Measurements from ENCODE around the gene ABCG4. TPM values are rescaled to one million over a fixed set of nuclear protein-coding genes. Genes with fewer than 3 reads are reported as not detected.
"Not testable (repeated sequence)": the region's sequence is repeated elsewhere in the genome, so short reads cannot be mapped to it uniquely, and the experiment has no call there.

The ABCG4 gene
- total RNA-seq, 1 donor from 2014 or later = 3.3 TPM

DNA sequence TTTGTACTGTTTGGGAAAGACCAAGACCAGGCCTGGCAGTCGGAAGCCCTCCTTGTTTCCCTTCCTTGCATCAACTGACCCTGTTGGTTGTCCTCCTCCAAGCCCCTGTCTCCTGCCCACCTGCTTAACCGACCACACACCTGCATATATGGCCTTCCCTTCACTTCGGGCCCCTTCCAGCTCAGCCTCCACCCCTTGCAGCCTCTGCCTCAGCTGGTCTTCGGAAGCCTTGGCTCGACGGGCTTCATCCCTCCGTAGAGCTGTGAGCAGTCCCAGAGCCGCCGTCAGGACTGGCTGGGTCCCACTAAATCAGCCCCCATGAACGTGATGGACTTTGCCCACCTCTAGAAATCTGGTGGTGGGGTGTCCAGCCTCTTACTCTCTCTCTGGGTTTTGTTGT lies 44.8 kb downstream of the ABCG4 start:
- no peaks in the 10 kb centered on the region for H3K27me3 Mint-ChIP-seq (ENCODE audit: low read depth)
- H3K9me3 Mint-ChIP-seq = no peaks in the 10 kb centered on the region
- no peak for DNase-seq (ENCODE audit: low read depth, low spot score)
- no peaks in the 10 kb centered on the region for H3K36me3 Mint-ChIP-seq (ENCODE audit: low read depth)
- H3K4me1 Mint-ChIP-seq = peaks cover 4% of the 10 kb centered on the region
- H3K4me3 Mint-ChIP-seq = no peak overlapping the region
- TF ChIP-seq, protein P1, sequence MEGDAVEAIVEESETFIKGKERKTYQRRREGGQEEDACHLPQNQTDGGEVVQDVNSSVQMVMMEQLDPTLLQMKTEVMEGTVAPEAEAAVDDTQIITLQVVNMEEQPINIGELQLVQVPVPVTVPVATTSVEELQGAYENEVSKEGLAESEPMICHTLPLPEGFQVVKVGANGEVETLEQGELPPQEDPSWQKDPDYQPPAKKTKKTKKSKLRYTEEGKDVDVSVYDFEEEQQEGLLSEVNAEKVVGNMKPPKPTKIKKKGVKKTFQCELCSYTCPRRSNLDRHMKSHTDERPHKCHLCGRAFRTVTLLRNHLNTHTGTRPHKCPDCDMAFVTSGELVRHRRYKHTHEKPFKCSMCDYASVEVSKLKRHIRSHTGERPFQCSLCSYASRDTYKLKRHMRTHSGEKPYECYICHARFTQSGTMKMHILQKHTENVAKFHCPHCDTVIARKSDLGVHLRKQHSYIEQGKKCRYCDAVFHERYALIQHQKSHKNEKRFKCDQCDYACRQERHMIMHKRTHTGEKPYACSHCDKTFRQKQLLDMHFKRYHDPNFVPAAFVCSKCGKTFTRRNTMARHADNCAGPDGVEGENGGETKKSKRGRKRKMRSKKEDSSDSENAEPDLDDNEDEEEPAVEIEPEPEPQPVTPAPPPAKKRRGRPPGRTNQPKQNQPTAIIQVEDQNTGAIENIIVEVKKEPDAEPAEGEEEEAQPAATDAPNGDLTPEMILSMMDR (conservative IDR thresholded peaks at IDR 0.05) = no peak
- H3K27ac Mint-ChIP-seq (ENCODE audit: unreplicated experiment) = no peak overlapping the region

DNA sequence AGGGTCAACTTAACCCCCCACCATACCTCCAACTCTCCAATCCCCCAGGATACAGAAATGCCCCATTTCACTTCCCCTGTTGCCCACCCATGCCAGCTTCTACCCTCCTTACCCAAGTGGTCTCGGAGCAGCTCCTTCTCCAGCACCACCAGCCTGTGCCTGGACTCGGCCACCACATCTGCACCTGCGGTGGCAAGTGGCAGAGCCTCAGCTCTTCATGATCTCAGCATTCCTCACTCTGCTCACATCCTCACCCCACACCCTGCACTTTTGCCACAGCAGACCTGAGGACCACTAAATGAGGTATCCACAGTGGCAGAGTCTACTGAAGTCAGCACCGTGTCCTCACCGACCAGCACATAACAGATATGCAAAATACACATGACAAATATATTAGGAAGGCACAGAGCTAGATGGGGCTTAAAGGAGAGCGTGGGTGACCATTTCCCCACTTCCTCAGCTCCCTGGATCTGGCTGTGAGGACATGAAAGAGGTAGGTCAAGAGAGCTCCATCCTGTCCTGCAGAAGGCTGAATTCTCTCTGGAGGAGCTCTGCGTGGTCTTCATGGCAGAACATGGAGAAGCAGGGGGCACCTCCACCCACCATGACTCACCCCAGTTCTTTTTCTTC lies 46.1 kb downstream of the ABCG4 start:
- peaks cover 4% of the 10 kb centered on the region for H3K4me1 Mint-ChIP-seq
- no peak overlapping the region for H3K4me3 Mint-ChIP-seq
- no peak for DNase-seq (ENCODE audit: low read depth, low spot score)
- H3K36me3 Mint-ChIP-seq (ENCODE audit: low read depth) = no peaks in the 10 kb centered on the region
- TF ChIP-seq, protein P1 (conservative IDR thresholded peaks at IDR 0.05) = no peak
- no peaks in the 10 kb centered on the region for H3K9me3 Mint-ChIP-seq
- H3K27me3 Mint-ChIP-seq (ENCODE audit: low read depth) = no peaks in the 10 kb centered on the region
- peak overlapping the region; percentile 46 for H3K27ac Mint-ChIP-seq (ENCODE audit: unreplicated experiment)

DNA sequence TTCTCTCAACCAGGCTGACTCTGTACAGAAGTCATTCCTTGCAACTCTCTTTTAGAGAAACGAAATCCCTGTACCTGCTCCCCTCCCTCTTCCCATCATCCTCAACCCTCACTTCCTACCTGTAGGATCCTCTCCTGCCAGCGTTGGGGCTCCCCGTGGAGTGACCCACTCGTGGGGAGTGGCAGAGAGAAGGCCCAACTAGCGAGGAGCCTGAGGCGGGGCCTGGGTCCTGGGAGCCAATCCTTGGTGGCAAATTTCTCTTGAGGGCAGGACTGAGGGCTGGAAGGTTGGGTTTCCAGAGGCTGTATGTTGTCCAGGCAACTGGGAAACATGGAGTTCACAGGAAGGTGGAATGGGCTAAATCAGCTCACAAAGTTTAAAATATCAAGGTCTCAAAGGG lies 46.8 kb downstream of the ABCG4 start:
- DNase-seq (ENCODE audit: low read depth, low spot score) = no peak
- no peaks in the 10 kb centered on the region for H3K27me3 Mint-ChIP-seq (ENCODE audit: low read depth)
- no peaks in the 10 kb centered on the region for H3K36me3 Mint-ChIP-seq (ENCODE audit: low read depth)
- no peak overlapping the region for H3K4me3 Mint-ChIP-seq
- H3K9me3 Mint-ChIP-seq = no peaks in the 10 kb centered on the region
- H3K4me1 Mint-ChIP-seq = peaks cover 4% of the 10 kb centered on the region
- TF ChIP-seq, protein P1 (conservative IDR thresholded peaks at IDR 0.05) = no peak
- H3K27ac Mint-ChIP-seq (ENCODE audit: unreplicated experiment) = no peak overlapping the region

DNA sequence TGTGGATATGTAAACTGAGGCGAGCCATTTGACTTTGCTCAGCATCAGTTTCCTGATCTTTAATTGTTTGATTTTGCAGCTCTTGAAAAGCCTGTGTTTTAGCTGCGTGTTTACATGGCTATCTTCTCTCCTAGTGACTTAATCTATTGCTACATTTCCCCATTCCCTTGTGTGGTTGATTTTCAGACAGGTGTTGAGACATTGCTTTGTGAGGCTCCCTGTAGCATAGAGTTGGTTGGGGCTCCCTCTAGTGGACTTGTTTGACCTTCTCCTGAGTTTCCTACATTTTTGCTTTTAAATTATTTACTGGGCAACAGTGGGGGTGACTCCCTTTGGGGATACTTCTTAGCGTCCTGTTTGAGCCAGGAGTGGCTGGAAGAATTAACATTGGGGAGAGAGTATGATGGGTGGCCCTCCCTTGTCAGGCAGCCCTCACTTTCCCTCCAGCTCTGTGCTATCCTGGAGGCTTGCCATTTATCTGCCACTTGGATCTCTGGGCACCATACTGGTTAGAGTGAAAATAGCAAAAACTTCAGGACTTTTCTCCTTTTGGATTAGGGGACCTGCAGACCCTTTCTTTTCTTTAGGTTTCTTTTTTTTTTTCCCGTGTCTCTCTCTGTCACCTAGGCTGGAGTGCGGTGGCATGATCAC lies 48.1 kb downstream of the ABCG4 start:
- peak; percentile 70 for DNase-seq (ENCODE audit: low read depth, low spot score)
- Mint-ChIP-seq H3K9me3 (no peaks in the 10 kb centered on the region), H3K36me3 (ENCODE audit: low read depth) (no peaks in the 10 kb centered on the region), H3K27me3 (ENCODE audit: low read depth) (no peaks in the 10 kb centered on the region), H3K4me3 (no peak overlapping the region), H3K4me1 (peaks cover 4% of the 10 kb centered on the region), H3K27ac (ENCODE audit: unreplicated experiment) (no peak overlapping the region)
- TF ChIP-seq, protein P1 (conservative IDR thresholded peaks at IDR 0.05) = peak; percentile 87

DNA sequence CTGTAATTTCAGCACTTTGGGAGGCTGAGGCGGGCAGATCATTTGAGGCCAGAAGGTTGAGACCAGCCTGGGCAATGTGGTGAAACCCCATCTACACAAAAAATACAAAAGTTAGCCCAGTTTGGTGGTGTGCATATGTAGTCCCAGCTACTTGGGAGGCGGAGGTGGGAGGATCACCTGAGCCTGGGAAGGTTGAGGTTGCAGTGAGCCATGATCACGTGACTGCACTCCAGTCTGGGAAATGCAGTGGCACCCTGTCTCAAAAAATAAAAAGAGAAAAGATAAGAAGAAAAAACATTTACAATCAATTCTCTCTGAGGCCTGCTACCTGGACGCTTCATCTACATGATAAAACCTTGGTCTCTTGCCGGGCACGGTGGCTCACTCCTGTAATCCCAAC lies 50.1 kb downstream of the ABCG4 start:
- Mint-ChIP-seq H3K27ac (ENCODE audit: unreplicated experiment) (no peak overlapping the region), H3K4me3 (no peak overlapping the region), H3K27me3 (ENCODE audit: low read depth) (no peaks in the 10 kb centered on the region), H3K9me3 (no peaks in the 10 kb centered on the region), H3K4me1 (peaks cover 4% of the 10 kb centered on the region), H3K36me3 (ENCODE audit: low read depth) (no peaks in the 10 kb centered on the region)
- TF ChIP-seq, protein P1 (conservative IDR thresholded peaks at IDR 0.05) = no peak
- DNase-seq (ENCODE audit: low read depth, low spot score) = no peak

DNA sequence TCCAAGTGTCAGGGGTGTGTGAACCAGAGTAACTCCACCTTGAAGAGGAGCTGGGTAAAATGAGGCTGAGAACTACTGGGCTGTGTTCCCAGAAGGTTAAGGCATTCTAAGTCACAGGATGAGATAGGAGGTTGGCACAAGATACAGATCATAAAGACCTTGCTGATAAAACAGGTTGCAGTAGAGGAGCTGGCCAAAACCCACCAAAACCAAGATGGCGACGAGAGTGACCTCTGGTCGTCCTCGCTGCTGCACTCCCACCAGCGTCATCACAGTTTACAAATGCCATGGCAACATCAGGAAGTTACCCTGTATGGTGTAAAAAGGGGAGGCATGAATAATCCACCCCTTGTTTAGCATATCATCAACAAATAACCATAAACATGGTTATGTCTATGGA lies 52.4 kb downstream of the ABCG4 start:
- H3K27ac Mint-ChIP-seq (ENCODE audit: unreplicated experiment); DNase-seq (ENCODE audit: low read depth, low spot score); H3K27me3 Mint-ChIP-seq (ENCODE audit: low read depth); H3K36me3 Mint-ChIP-seq (ENCODE audit: low read depth); H3K9me3 Mint-ChIP-seq: not testable (repeated sequence)
- Mint-ChIP-seq H3K4me3 (peak overlapping the region; percentile 13), H3K4me1 (peaks cover 17% of the 10 kb centered on the region)

Data from neural crest cell (in vitro differentiated cells).